ENCODE results near the gene DRC3.
A peak's percentile ranks its signal among the peaks of the same experiment; 100 is the strongest.
"Not testable (repeated sequence)": the region's sequence is repeated elsewhere in the genome, so short reads cannot be mapped to it uniquely, and the experiment has no call there.

Gene DRC3

DNA sequence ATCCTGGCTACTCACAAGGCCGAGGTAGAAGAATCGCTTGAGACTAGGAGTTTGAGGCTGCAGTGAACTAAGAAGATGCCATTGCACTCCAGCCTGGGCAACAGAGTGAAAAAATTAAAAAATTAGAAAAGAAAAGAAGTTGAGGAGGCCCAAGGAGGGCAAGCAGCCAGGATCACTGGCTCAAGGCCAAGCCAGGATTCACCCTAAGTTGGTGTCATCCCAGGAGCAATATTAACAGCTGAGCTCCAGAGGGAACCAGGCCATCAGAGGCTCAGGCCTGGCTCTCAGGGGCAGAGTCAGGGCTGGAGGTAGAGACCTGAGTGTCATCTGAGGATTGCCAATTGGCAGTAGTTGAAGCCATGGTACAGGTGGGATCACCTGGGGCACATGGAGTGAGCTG lies 20.7 kb downstream of the DRC3 start:
- no peak for DNase-seq (ENCODE audit: low read depth in 2 of 2)

DNA sequence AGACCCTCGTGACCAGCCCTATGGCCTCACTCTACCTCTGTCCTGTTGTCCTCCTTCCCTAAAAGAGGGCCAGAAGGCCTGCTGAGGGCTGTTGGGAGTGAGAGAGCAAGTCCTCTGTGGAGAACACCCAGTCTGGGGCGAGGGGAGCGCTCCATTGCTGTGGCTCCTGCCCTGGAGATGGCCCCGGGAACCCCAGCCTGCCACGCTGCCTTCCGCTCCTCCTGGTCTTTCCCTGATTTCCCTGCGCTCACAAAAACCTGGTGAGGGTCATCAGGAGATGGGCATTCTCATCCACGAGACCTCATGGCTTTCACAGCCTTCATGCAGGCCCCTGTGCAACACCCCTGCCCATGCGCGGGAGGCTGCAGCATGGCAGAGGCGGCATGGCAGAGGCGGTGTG lies 21.2 kb downstream of the DRC3 start:
- no peak for DNase-seq (ENCODE audit: low read depth in 2 of 2)

DNA sequence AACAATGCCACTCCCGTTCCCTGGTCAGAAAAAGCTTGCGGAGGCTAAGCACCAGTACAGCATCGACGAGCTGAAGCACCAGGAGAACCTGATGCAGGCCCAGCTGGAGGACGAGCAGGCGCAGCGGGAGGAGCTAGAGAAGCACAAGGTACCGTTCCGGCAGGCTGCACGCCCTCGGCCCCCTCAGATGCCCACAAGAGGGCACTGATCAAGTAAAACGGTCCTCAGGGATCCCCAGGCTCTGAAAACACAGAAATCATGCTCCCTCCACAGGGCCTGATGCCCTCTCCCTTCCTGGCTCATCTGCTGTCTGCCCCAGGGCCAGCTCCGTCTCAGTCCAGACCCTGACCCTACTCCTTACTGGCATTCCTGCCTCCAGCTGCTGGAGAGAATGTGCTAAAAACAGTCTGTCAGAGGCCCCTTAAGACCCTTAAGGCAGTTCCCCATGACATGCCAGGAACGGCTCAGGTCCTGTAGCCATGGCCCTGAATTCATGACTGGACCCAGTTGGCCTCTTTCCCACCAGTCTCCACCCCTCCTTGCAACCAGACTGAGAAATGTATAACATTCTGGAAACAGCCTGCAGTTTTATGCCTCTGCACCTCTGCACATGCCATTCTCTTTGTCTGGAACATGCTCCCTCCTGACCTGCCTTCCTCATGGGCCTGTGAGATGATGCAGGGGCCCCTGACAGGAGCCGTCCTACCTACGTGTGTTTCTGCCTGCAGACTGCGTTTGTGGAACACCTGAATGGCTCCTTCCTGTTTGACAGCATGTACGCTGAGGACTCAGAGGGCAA lies 21.8 kb downstream of the DRC3 start:
- peak in 1 of 2 donors; percentile 8 for DNase-seq (ENCODE audit: low read depth in 2 of 2)

DNA sequence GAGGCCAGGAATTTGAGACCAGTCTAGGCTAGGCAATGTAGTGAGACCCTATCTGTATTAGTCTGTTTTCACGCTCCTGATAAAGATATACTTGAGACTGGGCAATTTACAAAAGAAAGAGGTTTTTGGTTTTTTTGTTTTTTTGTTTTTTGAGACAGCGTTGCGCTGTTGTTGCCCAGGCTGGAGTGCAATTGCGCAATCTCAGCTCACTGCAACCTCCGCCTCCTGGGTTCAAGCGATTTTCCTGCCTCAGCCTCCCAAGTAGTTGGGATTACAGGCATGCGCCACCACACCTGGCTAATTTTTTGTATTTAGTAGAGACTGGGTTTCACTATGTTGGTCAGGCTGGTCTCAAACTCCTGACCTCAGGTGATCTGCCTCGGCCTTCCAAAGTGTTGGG lies 23.2 kb downstream of the DRC3 start:
- DNase-seq (ENCODE audit: low read depth in 2 of 2) = not testable (repeated sequence)

DNA sequence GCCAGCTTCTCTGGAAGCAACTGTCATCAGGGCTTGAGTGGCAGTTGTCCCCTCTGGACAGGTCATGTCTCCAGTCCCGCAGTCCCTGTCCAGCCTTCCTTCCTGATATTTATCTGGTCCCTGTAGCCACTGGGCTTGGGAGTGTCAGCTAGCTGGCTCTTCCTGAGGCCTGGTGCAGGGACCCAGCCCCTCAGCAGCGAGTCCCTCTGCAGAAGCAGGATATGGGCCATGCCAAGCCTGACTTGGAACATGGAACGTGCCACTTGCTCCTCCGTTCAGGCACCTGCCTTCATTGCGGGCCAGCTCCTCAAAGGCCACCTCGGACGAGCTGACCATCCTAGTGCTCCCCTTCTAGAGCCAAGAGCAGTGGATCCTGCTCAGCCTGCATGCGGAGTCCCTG lies 26.3 kb downstream of the DRC3 start:
- DNase-seq (ENCODE audit: low read depth in 2 of 2) = no peak

DNA sequence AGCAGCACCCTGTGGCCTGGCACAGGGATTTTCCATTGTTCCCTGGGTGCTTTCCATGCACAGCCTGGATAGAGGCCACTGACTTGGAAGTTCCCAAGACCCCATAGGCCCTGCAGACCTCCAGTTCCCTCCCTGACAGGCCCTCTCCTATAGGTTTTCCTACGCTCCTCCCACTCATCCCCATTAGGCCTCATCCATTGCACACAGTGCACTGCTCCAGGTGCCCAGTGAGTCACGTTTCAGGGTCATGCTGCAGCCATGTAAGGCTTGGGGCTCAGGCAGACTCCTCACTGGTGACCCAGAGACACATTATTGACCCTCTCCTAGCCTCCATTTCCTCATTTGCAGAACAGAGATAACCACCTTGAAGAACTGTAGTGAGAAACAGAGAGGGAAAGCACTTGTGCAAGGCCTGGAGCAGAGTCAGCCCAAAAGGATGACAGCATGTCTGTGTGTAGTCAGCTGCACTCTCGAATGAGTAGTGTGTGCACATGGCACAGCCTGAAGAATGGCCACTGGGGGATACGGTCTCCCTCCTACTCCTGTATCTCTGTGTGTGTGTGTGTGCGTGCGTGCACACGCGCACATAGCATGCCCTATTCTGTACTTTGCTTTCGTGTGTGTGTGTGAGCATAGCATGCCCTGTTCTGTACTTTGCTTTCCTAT lies 26.8 kb downstream of the DRC3 start:
- no peak for DNase-seq (ENCODE audit: low read depth in 2 of 2)

DNA sequence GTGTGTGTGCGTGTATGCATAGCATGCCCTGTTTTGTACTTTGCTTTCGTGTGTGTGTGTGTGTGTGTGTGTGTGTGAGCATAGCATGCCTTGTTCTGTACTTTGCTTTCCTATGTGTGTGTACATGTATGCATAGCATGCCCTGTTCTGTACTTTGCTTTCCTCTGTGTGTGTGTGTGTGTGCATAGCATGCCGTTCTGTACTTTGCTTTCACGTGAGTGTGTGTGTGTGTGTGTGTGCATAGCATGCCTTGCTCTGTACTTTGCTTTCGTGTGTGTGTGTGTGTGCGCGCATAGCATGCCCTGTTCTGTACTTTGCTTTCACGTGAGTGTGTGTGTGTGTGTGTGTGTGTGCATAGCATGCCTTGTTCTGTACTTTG lies 27.4 kb downstream of the DRC3 start:
- no peak for DNase-seq (ENCODE audit: low read depth in 2 of 2)

DNA sequence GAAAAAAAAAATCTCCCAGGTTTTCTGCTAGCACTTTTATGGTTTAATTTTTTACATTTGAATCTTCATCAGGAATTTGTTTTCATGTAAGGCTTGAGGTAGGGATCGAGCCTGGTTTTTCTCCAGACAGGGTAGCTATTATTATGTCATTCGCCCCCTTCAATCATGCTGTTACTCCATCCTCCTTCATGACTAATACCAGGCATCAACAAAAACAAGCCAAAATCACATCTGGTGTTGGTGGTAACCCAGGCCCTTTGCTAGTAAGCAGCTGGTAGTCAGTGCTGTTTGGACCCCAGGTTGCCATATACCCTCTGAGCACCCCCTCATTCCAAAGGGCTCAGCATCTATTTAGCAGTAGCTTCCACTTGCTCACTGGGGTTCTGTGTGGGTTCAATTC lies 29.5 kb downstream of the DRC3 start:
- DNase-seq (ENCODE audit: low read depth in 2 of 2) = no peak

DNA sequence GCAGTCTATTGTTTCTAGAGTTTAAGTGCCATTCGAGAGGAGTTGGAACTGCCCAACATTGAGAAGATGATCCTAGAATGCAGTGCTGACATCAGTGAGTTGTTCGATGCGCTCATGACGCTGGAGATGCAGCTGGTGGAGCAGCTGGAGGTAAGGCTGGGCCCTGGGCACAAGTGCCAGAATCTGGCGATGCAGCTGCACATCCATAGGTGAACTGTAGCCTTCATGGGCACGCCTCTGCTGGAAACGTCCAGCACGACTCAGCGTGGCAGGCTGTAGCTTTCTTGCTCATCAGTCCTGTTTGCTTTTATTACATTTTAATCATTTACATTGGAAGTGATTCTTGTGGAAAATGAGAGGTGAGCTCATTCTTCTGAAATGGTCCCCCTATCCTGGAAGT lies 31.7 kb downstream of the DRC3 start:
- DNase-seq (ENCODE audit: low read depth in 2 of 2) = no peak

DNA sequence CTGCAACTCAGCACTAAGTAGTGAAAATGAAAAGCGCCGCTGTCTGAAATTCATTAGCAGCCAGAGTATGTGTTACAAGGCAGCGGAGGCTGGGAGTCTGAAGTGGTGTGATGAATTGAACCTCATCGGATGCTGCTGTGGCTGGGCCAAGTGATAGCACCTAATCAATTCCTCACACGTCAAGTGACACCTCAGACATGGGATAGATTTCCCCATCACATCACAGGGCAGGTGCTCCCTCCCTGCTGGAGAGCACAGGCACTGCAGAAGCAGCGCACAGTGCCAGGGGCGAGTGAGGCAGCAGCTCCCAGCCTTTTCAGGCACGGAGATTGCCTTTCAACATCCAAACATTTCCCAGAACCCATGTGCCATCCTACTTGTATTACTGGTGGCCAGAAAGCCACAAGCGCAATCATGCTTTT lies 32.2 kb downstream of the DRC3 start:
- no peak for DNase-seq (ENCODE audit: low read depth in 2 of 2)

DNA sequence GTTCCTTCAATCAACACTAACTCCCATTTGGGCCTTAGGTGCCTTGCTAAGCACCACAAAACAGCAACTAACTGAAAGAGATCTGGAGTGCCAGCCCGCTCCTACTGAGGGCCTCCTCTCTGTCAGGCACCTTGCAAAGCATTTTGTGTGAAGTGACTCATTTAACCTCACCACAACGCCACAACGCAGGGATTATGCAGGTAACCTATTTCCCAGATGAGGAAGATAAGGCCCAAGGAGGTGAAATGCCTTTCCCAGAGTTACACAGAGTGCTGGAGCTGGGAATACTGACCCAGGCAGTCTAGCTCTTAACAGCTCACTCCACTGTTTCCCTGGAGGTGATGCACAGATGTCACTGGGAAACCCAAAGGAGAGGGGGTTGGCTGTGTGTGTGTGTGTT lies 32.8 kb downstream of the DRC3 start:
- DNase-seq (ENCODE audit: low read depth in 2 of 2) = no peak

DNA sequence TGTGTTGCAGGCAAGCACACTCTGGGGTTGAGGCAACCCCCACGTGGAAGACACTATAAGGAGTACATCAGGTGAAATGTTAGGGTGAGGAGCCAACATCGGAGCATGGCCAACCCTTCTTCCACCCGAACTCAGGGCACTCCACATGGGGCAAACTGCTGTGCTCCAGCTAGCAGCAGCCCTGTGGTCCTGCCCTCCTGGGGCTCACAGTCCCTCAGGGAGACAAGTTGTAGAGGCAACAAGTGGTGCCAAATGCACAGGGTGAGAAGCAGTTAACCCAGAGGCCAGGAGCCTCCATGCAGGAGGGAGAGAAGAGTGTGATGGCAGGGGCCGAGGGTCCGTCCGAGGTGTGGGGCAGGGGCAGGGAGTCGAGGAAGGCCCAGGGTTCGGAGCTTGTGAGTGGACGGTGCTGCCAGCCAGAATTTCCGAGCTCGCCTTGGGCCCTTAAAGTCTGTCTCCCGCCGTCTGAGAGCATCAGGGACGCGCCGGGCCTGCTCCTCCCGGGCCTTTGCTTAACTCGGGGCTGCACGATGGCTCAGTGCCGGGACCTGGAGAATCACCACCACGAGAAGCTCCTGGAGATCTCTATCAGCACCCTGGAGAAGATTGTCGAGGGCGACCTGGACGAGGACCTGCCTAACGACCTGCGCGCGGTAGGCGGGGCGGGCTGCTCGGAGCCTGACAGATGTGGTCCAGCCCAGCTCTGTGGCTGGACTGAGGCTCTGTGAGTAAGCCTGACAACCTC lies 34.0 kb downstream of the DRC3 start:
- no peak for DNase-seq (ENCODE audit: low read depth in 2 of 2)

DNA sequence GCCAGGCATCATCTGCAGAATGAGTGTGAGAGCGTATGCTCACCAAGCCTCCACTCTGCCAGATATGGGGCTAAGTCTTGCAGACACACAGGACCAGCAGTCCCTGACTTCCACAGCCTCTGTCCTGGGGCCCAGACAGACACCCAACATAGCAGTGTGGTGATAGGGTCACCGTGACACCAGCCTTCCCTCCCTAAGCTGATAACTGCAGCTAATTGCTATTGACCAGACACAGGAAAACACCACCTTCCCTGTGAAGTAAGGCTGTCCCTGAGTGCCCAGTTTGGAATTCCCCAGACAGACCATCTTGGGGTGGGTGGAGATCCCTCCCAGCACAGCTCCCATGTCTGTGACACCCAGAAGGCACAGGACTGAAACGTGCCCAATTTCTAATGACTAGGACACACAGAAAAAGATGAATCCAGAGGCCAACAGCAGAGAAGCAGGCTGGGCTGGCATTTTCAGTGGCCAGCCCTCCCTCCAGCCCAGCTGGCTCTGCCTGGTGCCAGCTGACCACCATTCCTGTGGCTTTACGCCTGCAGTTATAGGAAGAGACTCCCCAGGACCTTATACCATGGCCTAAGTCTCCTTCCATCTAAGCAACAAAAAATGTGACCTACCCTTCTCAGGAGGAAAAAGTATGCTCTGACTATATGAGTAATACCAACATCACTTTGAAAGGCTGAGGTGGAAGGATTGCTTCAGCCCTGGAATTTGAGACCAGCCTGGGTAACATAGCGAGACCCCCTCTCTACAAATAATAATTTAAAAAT lies 36.0 kb downstream of the DRC3 start:
- DNase-seq (ENCODE audit: low read depth in 2 of 2) = no peak

DNA sequence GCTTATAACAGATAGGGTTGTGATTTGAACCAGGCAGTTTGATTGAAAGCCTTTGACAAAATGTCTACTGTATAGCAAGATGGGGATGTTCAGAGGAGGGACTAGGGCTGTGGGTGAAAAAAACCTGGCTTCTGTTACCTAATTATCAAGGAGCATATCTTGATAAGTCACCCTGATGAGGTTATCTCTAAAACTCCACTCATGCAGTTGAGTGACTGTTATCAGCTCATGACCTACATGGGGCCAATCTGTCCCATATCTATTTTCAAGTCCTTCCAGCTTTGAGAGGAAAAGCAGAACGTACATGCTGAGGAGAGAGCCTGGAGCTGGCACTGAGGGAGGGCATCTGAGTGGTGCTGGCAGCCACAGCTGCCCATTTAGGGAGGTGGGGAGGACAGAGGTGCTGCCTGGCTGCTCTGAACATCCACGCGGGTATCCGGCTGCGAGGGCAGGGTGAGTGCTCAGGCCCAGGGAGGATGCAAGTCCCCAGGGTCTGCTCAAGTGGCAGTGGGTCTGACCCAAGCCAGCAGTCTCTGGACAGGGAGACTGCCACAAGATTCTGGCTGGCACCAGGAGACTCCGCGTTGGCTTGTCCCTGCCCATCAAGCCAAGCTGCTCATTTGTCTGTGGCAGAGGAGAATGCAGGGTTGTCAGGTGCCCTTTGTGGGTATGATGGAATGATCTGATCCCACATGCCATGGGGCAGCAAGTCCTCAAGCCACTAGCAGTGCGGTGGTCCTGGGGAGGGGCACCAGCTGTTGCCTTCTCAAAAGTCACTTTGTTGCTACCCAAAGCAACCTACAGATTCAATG lies 37.2 kb downstream of the DRC3 start:
- DNase-seq (ENCODE audit: low read depth in 2 of 2) = no peak

DNA sequence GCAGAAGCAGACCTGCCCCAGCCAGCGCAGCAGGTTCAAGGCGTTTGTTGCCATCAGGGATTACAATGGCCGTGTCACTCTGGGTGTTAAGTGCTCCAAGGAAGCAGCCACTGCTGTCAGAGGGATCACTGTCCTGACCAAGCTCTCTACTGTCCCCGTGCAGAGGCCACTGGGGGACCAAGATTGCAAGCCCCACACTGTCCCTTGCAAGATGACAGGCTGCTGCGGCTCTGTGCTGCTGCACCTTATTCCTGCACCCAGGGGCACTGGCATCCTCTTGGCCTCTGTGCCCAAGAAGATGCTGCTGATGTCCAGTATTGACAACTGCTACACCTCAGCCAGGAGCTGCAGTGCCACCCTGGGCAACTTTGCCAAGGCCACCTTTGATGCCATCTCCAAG lies 38.6 kb downstream of the DRC3 start:
- DNase-seq (ENCODE audit: low read depth in 2 of 2) = no peak

DNA sequence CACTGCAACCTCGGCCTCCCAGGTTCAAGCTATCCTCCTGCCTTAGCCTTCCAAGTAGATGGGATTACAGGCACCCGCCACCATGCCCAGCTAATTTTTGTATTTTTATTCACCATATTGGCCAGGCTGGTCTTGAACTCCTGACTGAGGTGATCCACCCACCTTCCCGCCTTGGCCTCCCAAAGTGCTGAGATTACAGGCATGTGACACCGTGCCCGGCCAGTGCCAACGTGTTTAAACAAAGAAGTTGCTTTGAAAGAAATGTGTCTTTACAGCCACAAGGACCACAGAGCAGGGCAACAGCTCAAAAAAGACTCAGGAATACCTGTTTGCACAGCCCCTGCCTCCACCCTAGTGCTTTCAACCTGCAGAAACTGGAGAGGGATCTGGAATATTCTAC lies 41.3 kb downstream of the DRC3 start:
- DNase-seq (ENCODE audit: low read depth in 2 of 2) = no peak

DNA sequence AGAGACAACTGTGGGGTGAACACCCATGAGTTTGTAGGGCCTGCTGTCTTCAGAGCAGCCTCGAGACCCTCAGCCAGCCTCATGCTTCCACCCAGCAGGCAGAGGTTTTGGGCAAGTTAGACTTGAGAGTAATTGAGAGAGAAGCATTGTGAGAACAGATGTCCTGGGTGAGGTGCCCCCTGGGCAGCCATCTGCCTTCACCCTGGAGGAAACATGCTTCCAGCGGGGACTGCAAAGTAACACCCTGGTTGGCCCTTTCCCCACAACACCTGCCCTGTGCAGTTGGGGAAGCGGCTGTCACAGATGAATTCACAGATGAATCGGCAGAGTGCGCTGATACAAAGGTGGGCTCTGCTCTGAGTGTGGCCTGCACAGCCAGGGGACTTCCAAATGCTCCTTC lies 42.9 kb downstream of the DRC3 start:
- DNase-seq (ENCODE audit: low read depth in 2 of 2) = no peak

DNA sequence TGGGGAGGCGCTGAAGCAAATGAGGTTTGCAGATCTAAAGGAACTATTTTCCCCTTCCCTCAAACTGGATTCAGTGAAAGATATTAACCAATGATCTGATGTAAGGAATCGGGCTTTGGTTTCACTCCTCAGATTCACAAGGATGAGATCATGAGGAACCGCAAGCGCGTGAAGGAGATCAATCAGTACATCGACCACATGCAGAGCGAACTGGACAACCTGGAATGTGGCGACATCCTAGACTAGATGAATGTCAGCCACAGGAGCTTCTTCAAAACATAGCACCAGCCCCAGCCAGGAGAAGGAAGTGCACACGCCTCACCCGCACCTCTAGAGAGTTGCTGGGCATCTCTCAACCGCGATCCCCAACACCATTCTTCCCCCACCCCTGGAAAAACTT lies 43.8 kb downstream of the DRC3 start:
- DNase-seq (ENCODE audit: low read depth in 2 of 2) = no peak

DNA sequence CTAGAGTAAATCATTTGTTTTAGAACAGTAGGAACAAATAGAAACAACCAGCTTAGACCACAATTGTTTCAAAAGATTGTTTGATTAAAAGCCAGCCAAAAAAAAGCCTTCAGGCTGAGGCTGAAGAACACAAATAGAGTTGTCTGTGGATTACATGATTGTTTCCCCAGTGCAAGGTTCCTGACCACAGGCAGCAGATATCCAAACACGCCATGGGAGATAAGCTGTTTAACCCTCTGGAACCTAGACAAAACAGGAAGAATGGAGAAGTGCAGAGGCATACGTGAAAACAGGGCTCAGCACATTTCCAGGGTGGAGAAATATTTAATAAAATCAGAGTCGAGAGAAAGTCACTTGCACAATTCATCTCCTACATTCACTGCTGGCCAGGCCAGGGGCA lies 45.3 kb downstream of the DRC3 start:
- no peak for DNase-seq (ENCODE audit: low read depth in 2 of 2)

DNA sequence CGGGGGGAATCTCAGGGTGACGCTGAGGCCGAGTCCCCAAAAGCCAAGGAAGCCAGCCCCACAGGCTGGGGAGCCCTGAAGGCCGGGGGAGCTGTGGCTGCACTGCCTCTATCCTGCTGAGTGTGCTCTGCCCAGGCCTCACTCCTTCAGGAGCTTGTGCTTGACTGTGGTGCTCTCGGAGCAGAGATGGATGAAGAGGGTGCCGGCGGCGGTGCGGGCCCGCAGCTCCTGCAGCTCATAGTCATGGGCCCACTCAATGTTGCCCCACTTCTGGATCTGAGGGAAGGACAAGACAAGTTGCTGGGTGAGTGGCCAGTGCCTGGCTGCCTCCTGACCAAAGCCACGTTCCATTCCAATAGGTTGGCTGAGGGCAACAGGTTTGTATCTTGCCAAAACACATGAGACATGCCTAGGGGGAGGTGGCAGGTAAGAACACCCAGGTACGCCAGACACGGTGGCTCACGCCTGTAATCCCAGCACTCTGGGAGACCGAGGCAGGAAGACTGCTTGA lies 45.8 kb downstream of the DRC3 start:
- DNase-seq (ENCODE audit: low read depth in 2 of 2) = no peak

DNA sequence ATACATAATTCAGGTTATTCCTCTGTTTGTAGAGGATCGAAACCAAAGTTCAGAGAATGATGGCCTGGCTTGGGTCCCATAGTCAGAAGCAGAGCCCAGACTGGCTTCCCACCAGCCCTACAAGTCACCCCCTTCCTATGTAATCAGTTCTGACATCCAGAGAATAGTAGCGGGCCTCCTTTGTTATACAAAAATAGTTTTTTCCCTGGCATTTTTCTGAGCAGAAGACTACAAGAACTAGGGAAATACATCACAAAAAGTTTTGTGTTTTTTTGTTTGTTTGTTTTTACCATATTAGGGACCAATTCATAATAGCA lies 47.1 kb downstream of the DRC3 start:
- no peak for DNase-seq (ENCODE audit: low read depth in 2 of 2)
